ENCODE measurements around the gene MBOAT7.

DNA sequence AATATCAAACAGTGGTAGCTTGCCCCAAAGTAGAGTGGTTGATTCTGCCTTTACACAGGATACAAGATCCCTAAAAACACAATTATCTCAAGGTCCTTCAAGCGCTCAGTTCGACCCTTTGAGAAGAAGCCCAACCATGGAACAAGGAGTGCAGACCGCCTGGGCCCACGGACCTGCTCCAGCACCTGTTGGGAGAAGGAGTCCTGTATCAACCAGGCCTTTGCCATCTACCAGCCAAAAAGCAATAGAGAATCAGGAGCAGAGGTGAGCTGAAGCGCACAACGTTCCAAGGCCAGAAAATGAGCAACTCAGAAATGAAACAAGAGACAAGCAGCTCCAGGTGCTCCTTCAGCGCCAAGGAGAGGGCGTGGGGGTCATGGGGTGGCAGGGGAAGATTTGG, 39.8 kb upstream of the MBOAT7 start:
- TF ChIP-seq, protein P1, sequence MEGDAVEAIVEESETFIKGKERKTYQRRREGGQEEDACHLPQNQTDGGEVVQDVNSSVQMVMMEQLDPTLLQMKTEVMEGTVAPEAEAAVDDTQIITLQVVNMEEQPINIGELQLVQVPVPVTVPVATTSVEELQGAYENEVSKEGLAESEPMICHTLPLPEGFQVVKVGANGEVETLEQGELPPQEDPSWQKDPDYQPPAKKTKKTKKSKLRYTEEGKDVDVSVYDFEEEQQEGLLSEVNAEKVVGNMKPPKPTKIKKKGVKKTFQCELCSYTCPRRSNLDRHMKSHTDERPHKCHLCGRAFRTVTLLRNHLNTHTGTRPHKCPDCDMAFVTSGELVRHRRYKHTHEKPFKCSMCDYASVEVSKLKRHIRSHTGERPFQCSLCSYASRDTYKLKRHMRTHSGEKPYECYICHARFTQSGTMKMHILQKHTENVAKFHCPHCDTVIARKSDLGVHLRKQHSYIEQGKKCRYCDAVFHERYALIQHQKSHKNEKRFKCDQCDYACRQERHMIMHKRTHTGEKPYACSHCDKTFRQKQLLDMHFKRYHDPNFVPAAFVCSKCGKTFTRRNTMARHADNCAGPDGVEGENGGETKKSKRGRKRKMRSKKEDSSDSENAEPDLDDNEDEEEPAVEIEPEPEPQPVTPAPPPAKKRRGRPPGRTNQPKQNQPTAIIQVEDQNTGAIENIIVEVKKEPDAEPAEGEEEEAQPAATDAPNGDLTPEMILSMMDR (conservative IDR thresholded peaks at IDR 0.05 in 1 of 2, IDR thresholded peaks at IDR 0.05 in 1 of 2; ENCODE audit: extremely low read depth in 1 of 2, insufficient read depth in 1 of 2, low read depth in 1 of 2, low read length in 2 of 2), result no peak
- TF ChIP-seq EZH2 (IDR thresholded peaks at IDR 0.05; ENCODE audit: borderline replicate concordance, low read length), result no peak

All from mammary epithelial cell (primary cell).